Bronchial epithelial cell (primary cell): ENCODE results near the gene EVA1C. TPM values are rescaled to one million over a fixed set of nuclear protein-coding genes. Genes with fewer than 3 reads are reported as not detected.
"Not testable (repeated sequence)": the region's sequence is repeated elsewhere in the genome, so short reads cannot be mapped to it uniquely, and the experiment has no call there.

Experiments used
- DNase-seq: peaks from one replicate; pipeline ENCODE4 v3.0.0-alpha.2; 2010; ENCODE audit warnings: low read depth
- FAIRE-seq: peaks from 2 replicates; lab custom pipeline; 2011; peaks lifted over from hg19 to GRCh38; lab: Jason Lieb, UNC
- H3K27me3 ChIP-seq: 2 replicates; pipeline ENCODE4 v1.5.1; 2011; ENCODE audit warnings: low read length; ENCODE audit not compliant: control insufficient read depth, insufficient read depth
- H3K36me3 ChIP-seq: 2 replicates; pipeline ENCODE4 v1.5.1; 2011; ENCODE audit warnings: low read length; ENCODE audit not compliant: control insufficient read depth, insufficient read depth
- H3K4me3 ChIP-seq: 2 replicates; pipeline ENCODE4 v1.5.1; 2011; ENCODE audit warnings: mild to moderate bottlenecking, low read depth, low read length, control low read depth
- total RNA-seq: library from RNA; depleted of rRNA; stranded (reverse); fragments of >200 nt; gene quantifications from 2 replicates; pipeline ENCODE4 v1.2.1, GENCODE V29; 2014
- TF ChIP-seq, protein P1 (sequence below): IDR thresholded peaks from 2 replicates; pipeline ENCODE4 v1.5.1; 2011; ENCODE audit warnings: mild to moderate bottlenecking, moderate library complexity, low read length, control low read depth, inconsistent platforms; ENCODE audit not compliant: insufficient read depth, severe bottlenecking

EVA1C gene
- total RNA-seq, 1 donor from 2014 or later: 9.0 TPM

- peak; percentile 68 for FAIRE-seq
- TF ChIP-seq, protein P1, sequence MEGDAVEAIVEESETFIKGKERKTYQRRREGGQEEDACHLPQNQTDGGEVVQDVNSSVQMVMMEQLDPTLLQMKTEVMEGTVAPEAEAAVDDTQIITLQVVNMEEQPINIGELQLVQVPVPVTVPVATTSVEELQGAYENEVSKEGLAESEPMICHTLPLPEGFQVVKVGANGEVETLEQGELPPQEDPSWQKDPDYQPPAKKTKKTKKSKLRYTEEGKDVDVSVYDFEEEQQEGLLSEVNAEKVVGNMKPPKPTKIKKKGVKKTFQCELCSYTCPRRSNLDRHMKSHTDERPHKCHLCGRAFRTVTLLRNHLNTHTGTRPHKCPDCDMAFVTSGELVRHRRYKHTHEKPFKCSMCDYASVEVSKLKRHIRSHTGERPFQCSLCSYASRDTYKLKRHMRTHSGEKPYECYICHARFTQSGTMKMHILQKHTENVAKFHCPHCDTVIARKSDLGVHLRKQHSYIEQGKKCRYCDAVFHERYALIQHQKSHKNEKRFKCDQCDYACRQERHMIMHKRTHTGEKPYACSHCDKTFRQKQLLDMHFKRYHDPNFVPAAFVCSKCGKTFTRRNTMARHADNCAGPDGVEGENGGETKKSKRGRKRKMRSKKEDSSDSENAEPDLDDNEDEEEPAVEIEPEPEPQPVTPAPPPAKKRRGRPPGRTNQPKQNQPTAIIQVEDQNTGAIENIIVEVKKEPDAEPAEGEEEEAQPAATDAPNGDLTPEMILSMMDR: no peak
- no peak overlapping the region for H3K4me3 ChIP-seq
Measured at GRCh38 chr21:32507342-32507919, 94.9 kb downstream of the EVA1C start.

DNA sequence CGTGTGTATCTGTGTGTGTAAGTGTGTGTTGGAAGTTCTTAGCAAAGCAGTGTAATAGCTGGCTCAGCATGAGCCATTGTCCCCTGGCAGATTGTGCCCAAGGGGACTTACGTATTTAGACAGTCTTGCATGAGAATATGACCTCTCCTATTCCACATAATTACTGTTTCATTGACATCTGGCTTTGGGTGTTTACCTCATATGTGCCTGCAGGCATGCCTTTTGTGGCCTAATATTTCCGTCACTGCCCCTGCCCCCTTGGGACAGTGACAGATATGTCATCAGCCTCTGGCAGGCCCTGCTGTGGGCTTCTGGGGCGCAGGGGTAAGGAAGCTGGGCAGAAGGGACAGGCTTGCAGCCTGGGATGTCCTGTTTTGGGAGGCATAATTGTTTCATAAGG is 95.5 kb downstream of the EVA1C start:
- not testable (repeated sequence) for H3K36me3 ChIP-seq, H3K4me3 ChIP-seq, DNase-seq, H3K27me3 ChIP-seq, FAIRE-seq

More at GRCh38 chr21:32507342-32507919, 94.9 kb downstream of the EVA1C start:
- H3K36me3 ChIP-seq: peaks cover 3% of the 10 kb centered on the region
- no peak for DNase-seq
- H3K27me3 ChIP-seq: no peaks in the 10 kb centered on the region

DNA sequence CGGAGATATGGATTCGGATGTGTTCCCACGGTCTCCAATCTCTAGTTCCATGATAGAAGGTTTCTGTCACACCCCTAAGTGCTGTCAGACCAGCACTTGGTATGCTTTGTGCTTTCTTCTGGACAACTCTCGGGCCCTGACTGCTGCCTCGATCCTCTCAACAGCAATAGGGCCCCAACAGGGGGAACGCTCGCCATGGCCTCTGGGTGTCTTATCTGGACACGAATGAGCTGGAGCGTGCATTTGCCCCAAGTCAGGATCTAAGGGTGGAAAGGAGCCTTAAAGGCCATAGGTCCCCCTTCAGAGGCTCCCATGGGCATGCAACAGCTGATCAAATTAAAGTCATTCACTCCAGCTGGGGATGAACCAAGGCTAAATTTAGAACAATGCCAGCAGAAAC is 96.1 kb downstream of the EVA1C start:
- DNase-seq (no peak), FAIRE-seq (no peak)
- Histone ChIP-seq H3K27me3 (no peaks in the 10 kb centered on the region), H3K4me3 (no peak overlapping the region), H3K36me3 (peaks cover 1% of the 10 kb centered on the region)
- TF ChIP-seq, protein P1: no peak

DNA sequence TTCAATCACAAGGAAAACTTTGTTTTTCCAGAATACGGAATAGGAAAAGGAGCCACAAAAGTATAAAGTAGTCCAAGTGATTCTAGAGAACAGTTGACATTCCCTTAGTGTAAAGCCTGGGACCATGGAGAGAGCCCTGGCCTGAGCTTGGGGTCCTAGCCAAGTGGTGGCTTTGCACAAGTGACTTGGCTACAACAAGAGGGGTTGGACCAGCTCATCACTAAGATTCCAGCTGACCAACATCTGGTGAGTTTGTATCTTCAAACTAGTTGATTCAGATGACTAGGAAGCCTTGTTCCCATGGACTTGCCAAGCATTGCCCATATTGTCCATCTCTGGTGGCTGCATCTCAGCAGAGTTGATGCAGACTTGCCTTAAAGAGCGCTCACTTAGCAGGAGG is 96.5 kb downstream of the EVA1C start:
- H3K36me3 ChIP-seq, H3K4me3 ChIP-seq, FAIRE-seq, DNase-seq, H3K27me3 ChIP-seq: not testable (repeated sequence)

DNA sequence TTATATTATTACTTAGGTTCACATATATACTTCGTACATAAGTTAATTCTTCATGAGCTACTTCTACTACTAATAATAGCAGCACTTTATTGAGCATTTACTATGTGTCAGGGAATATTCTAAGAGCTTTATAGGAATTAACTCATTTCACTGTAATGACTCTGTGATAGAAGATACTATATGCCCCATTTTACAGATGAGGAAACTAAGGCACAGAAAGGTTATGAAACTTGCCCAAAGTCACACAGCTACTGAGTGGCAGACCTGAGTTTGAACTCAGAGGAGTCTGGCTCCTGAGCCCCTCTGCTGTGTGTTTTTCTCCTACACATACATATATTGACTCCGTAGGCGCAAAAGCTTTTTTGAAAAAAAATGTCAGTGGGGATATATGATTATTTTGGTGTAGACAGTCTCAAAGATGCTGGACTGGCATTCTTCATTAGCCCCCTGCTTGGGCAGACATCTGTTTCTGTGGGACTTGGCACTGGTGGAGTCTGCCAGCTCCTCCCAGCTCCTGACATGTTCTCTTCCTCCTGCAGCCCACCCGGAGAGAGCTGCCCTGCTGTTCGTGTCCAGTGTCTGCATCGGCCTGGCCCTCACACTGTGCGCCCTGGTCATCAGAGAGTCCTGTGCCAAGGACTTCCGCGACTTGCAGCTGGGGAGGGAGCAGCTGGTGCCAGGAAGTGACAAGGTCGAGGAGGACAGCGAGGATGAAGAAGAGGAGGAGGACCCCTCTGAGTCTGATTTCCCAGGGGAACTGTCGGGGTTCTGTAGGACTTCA is 102.0 kb downstream of the EVA1C start:
- TF ChIP-seq, protein P1: no peak
- no peaks in the 10 kb centered on the region for H3K36me3 ChIP-seq
- DNase-seq: no peak
- no peaks in the 10 kb centered on the region for H3K27me3 ChIP-seq
- H3K4me3 ChIP-seq: no peak overlapping the region
- FAIRE-seq: no peak

- TF ChIP-seq, protein P1: no peak
- DNase-seq: no peak
- FAIRE-seq: no peak
Measured at GRCh38 chr21:32515874-32516273, 103.4 kb downstream of the EVA1C start.

More at GRCh38 chr21:32515874-32516273, 103.4 kb downstream of the EVA1C start:
- Histone ChIP-seq H3K4me3 (no peak overlapping the region), H3K36me3 (no peaks in the 10 kb centered on the region), H3K27me3 (no peaks in the 10 kb centered on the region)
